ENCODE results near the gene COL18A1.

Gene COL18A1

DNA sequence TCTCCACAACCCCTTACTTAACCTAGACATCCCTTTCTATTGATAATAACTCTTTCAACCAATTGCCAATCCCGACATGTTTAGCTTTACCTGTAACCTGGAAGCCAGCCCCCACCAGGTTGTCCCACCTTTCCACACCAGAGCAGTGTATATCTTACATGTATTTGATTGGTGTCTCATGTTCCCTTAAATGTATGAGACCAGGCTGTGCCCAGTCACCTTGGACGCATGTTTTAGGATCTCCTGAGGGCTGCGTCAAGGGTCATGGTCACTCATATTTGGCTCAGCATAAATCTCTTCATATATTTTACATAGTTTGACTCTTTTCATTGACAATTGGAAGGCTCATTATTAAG is 142.6 kb downstream of the COL18A1 start:
- no peak for DNase-seq (ENCODE audit: low read depth)
- no peak overlapping the region for H3K4me3 ChIP-seq (ENCODE audit: low read length)
- peaks cover 7% of the 10 kb centered on the region for H3K27me3 ChIP-seq (replicated peaks; ENCODE audit: control insufficient read depth, insufficient read depth, low read length)
- H3K4me1 ChIP-seq (ENCODE audit: control insufficient read depth, insufficient read depth, low read length): peaks cover 17% of the 10 kb centered on the region
- H3K9me3 ChIP-seq (ENCODE audit: control insufficient read depth, low read length): peaks cover 6% of the 10 kb centered on the region
- H3K36me3 ChIP-seq (ENCODE audit: control insufficient read depth, insufficient read depth, low read length, severe bottlenecking): no peaks in the 10 kb centered on the region
- H3K9ac ChIP-seq (ENCODE audit: low read length): no peak overlapping the region

GRCh38 chr21:45548711-45549491 is 143.9 kb downstream of the COL18A1 start:
- Histone ChIP-seq H3K27me3 (replicated peaks; ENCODE audit: control insufficient read depth, insufficient read depth, low read length) (peaks cover 7% of the 10 kb centered on the region), H3K4me1 (ENCODE audit: control insufficient read depth, insufficient read depth, low read length) (peaks cover 7% of the 10 kb centered on the region), H3K36me3 (ENCODE audit: control insufficient read depth, insufficient read depth, low read length, severe bottlenecking) (no peaks in the 10 kb centered on the region), H3K4me3 (ENCODE audit: low read length) (no peak overlapping the region), H3K9ac (ENCODE audit: low read length) (no peak overlapping the region), H3K9me3 (ENCODE audit: control insufficient read depth, low read length) (peaks cover 6% of the 10 kb centered on the region)
- DNase-seq (ENCODE audit: low read depth): no peak

DNA sequence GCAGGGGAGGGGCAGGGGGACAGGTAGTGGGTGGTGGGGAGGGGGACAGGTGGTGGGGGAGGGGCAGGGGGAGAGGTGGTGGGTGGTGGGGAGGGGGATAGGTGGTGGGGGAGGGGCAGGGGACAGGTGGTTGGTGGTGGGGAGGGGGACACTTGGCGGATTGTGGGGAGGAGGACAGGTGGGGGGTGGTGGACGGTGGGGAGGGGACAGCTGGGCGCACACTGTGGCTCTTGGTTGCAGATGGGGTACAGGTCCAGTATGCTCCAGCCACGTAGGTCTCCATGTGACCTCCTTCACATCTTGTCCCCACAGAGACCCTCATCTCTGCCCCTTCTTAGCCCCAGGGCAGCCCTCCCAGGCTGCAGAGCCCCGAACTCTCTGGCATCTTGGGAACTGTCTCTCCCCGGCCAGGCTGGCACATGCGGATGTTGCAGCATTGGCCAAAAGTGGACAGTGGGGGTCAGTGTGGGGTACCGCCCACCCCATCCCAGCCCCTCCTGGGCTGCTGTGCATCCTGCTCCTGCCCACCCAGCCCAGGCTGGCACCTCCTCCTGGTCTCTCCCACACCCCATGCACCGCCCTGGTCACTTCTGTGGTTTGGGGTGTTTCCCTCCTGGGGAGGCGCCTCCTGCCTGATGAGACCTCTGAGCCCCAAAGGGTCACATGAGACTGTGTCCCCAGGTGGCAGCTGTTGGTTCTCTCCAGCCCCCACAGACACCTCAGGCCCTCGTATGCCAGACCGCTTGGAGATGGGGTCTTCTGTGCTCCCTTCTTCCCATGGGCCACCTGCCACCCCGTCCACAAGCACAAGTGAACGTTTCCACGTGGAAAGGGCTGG is 144.9 kb downstream of the COL18A1 start:
- DNase-seq (ENCODE audit: low read depth): no peak
- Histone ChIP-seq H3K9ac (ENCODE audit: low read length) (no peak overlapping the region), H3K9me3 (ENCODE audit: control insufficient read depth, low read length) (peaks cover 6% of the 10 kb centered on the region), H3K4me1 (ENCODE audit: control insufficient read depth, insufficient read depth, low read length) (peaks cover 7% of the 10 kb centered on the region), H3K36me3 (ENCODE audit: control insufficient read depth, insufficient read depth, low read length, severe bottlenecking) (no peaks in the 10 kb centered on the region), H3K4me3 (ENCODE audit: low read length) (no peak overlapping the region), H3K27me3 (replicated peaks; ENCODE audit: control insufficient read depth, insufficient read depth, low read length) (peaks cover 7% of the 10 kb centered on the region)

DNA sequence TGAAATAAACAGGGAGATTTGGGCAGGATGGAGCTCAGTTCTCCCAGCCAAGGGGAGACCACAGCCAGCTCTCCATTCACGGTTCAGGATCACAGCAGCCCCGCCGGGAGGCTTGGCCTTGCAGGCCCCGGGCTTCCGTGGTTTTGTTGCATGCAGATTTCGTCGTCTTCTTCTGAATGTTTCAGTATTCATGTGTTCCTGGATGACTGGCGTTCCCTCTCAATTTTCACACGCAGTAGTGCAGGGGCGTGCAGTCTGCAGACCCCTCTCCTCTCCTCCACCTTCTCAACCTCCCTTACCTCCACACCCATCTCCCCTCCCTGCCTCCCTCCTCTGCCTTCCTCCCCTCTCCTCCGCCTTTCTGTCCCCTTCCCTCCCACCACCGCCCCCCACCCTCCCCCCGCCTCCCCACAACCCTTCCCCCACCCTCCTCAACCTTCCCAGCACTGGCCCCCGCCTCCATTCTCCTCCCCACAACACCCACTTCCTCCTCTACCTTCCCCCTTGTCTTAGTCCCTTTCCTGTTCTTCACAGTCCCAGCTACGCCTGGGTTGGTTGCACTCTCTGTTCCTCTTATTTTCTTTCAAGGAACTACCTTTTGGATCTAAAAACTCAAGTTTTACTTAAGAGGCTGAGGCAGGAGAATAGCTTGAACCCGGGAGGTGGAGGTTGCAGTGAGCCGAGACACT is 145.7 kb downstream of the COL18A1 start:
- H3K36me3 ChIP-seq (ENCODE audit: control insufficient read depth, insufficient read depth, low read length, severe bottlenecking): no peaks in the 10 kb centered on the region
- peak; percentile 44 for DNase-seq (ENCODE audit: low read depth)
- peaks cover 6% of the 10 kb centered on the region for H3K9me3 ChIP-seq (ENCODE audit: control insufficient read depth, low read length)
- peaks cover 7% of the 10 kb centered on the region for H3K4me1 ChIP-seq (ENCODE audit: control insufficient read depth, insufficient read depth, low read length)
- H3K4me3 ChIP-seq (ENCODE audit: low read length): no peak overlapping the region
- H3K9ac ChIP-seq (ENCODE audit: low read length): no peak overlapping the region
- H3K27me3 ChIP-seq (replicated peaks; ENCODE audit: control insufficient read depth, insufficient read depth, low read length): peaks cover 7% of the 10 kb centered on the region

DNA sequence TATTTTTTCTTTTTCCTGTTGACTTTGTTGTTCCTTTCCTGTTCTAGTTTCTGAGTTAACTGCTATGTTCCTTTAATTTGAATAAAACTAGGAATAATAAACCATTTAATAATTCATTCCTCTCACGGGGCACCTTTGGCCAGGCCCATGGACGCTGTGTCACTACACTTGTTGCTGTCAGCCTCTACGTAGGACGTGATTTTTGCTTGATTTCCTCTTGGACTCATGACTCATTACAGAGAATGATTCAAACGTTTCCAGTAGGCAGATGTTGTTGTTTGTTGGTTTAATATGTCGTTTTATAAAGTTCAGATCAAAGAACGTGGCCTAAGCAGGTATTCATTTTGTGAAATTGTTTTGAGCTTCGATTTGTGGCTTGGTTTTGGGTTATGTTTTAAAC is 146.4 kb downstream of the COL18A1 start:
- H3K36me3 ChIP-seq (ENCODE audit: control insufficient read depth, insufficient read depth, low read length, severe bottlenecking): no peaks in the 10 kb centered on the region
- no peak overlapping the region for H3K4me3 ChIP-seq (ENCODE audit: low read length)
- peaks cover 6% of the 10 kb centered on the region for H3K9me3 ChIP-seq (ENCODE audit: control insufficient read depth, low read length)
- peaks cover 12% of the 10 kb centered on the region for H3K4me1 ChIP-seq (ENCODE audit: control insufficient read depth, insufficient read depth, low read length)
- H3K27me3 ChIP-seq (replicated peaks; ENCODE audit: control insufficient read depth, insufficient read depth, low read length): peaks cover 7% of the 10 kb centered on the region
- H3K9ac ChIP-seq (ENCODE audit: low read length): no peak overlapping the region
- peak; percentile 59 for DNase-seq (ENCODE audit: low read depth)

DNA sequence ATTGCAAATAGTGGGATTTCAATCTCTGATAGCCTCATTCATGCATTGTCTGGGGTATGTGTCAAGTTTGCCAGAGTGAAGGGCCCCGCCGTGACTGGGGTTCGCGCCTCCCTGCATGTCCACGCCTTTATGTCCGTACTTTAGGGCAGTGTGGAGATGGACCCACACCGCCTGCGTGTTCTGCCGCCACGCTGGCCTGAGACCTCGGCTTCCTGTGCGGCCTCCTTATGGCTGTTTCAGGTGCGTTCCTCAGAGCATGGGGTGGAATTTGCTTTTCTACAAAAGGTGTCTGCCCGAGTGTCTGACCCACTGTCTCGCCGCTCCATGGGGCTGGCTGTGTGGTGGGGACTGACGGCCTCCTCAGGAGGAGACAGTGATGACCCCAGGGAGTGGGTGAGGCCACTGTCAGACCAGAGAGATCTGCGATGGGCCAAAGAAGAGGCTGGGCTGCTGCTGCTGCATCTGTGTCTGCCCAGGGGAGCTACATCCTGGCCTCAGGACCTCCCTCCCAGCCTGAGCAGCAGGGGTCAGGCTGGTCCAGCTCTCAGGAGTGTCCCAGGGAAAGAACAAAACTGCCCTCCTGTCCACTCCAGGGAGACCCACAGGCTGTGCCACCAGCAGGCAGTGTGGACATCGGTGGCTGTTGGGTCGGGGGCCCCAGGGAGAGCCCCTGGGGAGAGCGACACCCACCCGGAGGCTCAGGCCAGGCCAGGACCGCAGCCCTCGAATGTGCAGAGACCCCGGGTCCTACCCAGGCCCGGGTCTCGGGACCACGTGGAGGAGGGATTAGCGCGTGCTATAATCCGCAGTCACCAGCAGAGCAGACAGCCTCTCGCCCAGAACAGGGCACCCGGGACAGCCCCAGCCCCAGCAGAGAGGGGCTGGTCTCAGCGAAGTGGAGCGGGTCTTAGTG is 147.1 kb downstream of the COL18A1 start:
- no peak for DNase-seq (ENCODE audit: low read depth)
- H3K4me1 ChIP-seq (ENCODE audit: control insufficient read depth, insufficient read depth, low read length): peaks cover 19% of the 10 kb centered on the region
- peaks cover 6% of the 10 kb centered on the region for H3K9me3 ChIP-seq (ENCODE audit: control insufficient read depth, low read length)
- H3K27me3 ChIP-seq (replicated peaks; ENCODE audit: control insufficient read depth, insufficient read depth, low read length): peaks cover 7% of the 10 kb centered on the region
- no peak overlapping the region for H3K4me3 ChIP-seq (ENCODE audit: low read length)
- no peak overlapping the region for H3K9ac ChIP-seq (ENCODE audit: low read length)
- no peaks in the 10 kb centered on the region for H3K36me3 ChIP-seq (ENCODE audit: control insufficient read depth, insufficient read depth, low read length, severe bottlenecking)

DNA sequence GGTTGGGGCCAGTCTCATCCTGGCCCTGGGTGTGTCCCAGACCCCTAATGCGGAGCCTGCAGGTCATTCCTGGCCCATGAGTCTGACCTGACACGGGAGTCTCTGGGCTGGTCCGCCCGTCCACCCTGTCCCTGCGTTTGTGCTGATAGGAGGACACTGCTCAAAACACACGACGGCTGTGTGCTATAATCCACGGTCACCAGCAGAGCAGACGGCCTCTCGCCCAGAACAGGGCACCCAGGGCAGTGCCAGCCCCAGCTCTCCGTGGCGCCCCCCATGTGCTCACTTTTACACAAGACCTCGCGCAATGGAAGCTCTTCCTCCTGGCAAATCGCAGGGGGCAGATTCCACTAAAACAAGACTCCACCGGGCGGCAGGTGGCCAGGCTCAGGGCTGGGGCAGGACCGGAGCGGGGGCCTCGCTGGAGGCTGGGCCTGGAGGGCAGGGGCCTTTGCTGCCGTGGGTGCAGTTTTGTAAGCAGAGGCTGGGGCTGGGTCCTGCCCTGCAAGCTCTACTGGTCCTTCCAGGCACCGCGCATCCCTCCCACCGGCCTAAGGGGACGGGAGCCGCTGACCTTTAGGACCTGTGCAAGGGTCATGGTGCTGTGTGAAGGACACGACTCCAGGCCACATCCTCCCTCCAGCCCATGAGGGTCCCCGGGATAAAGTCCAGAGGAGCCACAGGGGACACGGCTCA is 147.9 kb downstream of the COL18A1 start:
- Histone ChIP-seq H3K4me3 (ENCODE audit: low read length) (no peak overlapping the region), H3K36me3 (ENCODE audit: control insufficient read depth, insufficient read depth, low read length, severe bottlenecking) (no peaks in the 10 kb centered on the region), H3K4me1 (ENCODE audit: control insufficient read depth, insufficient read depth, low read length) (peaks cover 20% of the 10 kb centered on the region), H3K9me3 (ENCODE audit: control insufficient read depth, low read length) (peaks cover 6% of the 10 kb centered on the region), H3K27me3 (replicated peaks; ENCODE audit: control insufficient read depth, insufficient read depth, low read length) (peaks cover 4% of the 10 kb centered on the region), H3K9ac (ENCODE audit: low read length) (no peak overlapping the region)
- DNase-seq (ENCODE audit: low read depth): no peak

- H3K36me3 ChIP-seq (ENCODE audit: control insufficient read depth, insufficient read depth, low read length, severe bottlenecking): no peaks in the 10 kb centered on the region
- peak overlapping the region; percentile 83 for H3K4me3 ChIP-seq (ENCODE audit: low read length)
- peaks cover 6% of the 10 kb centered on the region for H3K27me3 ChIP-seq (replicated peaks; ENCODE audit: control insufficient read depth, insufficient read depth, low read length)
- peak; percentile 91 for DNase-seq (ENCODE audit: low read depth)
- H3K4me1 ChIP-seq (ENCODE audit: control insufficient read depth, insufficient read depth, low read length): peaks cover 20% of the 10 kb centered on the region
- no peaks in the 10 kb centered on the region for H3K9me3 ChIP-seq (ENCODE audit: control insufficient read depth, low read length)
- H3K9ac ChIP-seq (ENCODE audit: low read length): peak overlapping the region; percentile 69
These were observed 149.7 kb downstream of the COL18A1 start for GRCh38 chr21:45554477-45555175.

DNA sequence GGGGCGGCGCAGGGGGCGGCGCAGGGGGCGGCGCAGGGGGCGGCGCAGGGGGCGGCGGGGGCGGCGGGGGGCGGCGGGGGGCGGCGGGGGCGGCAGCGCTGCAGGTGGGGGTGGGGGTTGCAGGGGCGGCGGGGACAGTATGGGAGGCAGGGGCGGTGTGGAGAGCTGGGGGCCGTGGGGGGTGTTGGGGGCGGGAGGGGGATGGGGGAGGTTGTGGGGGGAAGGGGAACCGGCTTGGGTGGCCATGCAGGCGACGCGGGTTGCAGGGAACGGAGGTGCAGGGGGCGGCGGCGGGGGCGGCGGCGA is 150.2 kb downstream of the COL18A1 start:
- H3K9me3 ChIP-seq (ENCODE audit: control insufficient read depth, low read length): no peaks in the 10 kb centered on the region
- peak; percentile 84 for DNase-seq (ENCODE audit: low read depth)
- peaks cover 7% of the 10 kb centered on the region for H3K27me3 ChIP-seq (replicated peaks; ENCODE audit: control insufficient read depth, insufficient read depth, low read length)
- H3K9ac ChIP-seq (ENCODE audit: low read length): no peak overlapping the region
- H3K4me3 ChIP-seq (ENCODE audit: low read length): no peak overlapping the region
- H3K36me3 ChIP-seq (ENCODE audit: control insufficient read depth, insufficient read depth, low read length, severe bottlenecking): no peaks in the 10 kb centered on the region
- peaks cover 20% of the 10 kb centered on the region for H3K4me1 ChIP-seq (ENCODE audit: control insufficient read depth, insufficient read depth, low read length)

Data from adipocyte (in vitro differentiated cells).